ENCODE measurements around the gene EFL1. TPM values are rescaled to one million over a fixed set of nuclear protein-coding genes. Genes with fewer than 3 reads are reported as not detected.

EFL1 gene
- total and polyA plus RNA-seq, 10 of the 15 experiments (the other 5 are each of a cell fraction or from before 2014, with no cell fraction given), result 6.2 to 42.3 (median 24.7) TPM

GRCh38 chr15:82138306-82138705 is 124.2 kb downstream of the EFL1 start (continued):
- TF ChIP-seq USF1 (IDR thresholded peaks at IDR 0.05; ENCODE audit: borderline replicate concordance, extremely low read length, insufficient read depth, low read depth, low read length) (no peak), BMI1 (IDR thresholded peaks at IDR 0.05; ENCODE audit: borderline replicate concordance) (no peak), FOXK2 (IDR thresholded peaks at IDR 0.05) (no peak), GATAD2B (conservative IDR thresholded peaks at IDR 0.05; ENCODE audit: low read depth) (no peak)

DNA sequence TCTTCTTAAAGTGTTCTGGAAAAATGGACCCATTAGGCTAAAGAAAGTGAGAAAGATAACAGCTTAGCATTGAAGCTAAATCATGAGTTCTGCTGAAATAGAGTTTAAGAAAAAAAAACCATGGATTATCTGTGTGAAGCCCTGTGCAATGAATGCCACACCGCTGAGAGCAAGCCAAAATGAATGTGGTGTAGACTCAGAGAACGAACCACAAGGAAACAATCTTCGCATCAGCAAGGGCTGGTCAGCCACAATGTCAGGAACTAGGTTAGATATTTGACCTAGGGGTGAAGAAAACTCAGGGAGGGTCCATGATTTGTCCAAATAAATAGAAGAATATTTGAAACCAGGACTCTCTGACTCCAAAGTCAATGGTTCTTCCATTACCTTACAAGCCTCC is 125.3 kb downstream of the EFL1 start:
- Histone ChIP-seq H4K20me1 (ENCODE audit: control insufficient read depth, insufficient read depth) (no peaks in the 10 kb centered on the region), H2AFZ (ENCODE audit: control insufficient read depth, low read depth, low read length) (no peak overlapping the region), H3K4me3 (no peak overlapping the region), H3K4me2 (ENCODE audit: control insufficient read depth, insufficient read depth) (no peak overlapping the region), H3K27me3 (replicated peaks in 1 of 2; ENCODE audit: control insufficient read depth in 2 of 2, insufficient read depth in 2 of 2, low read length in 1 of 2) (no peaks in the 10 kb centered on the region), H3K9me3 (replicated peaks; ENCODE audit: control insufficient read depth, insufficient read depth, low read length) (no peaks in the 10 kb centered on the region), H3K27ac (ENCODE audit: control insufficient read depth, insufficient read depth) (no peak overlapping the region), H3K9ac (ENCODE audit: control insufficient read depth, insufficient read depth, low read length) (no peak overlapping the region), H3K36me3 (ENCODE audit: control insufficient read depth in 2 of 2, insufficient read depth in 2 of 2, low read length in 1 of 2) (peaks cover 0 to 3% of the 10 kb centered on the region in 2 experiments; a peak in 2 of 4 replicates), H3K79me2 (ENCODE audit: control insufficient read depth, insufficient read depth, low read length) (no peaks in the 10 kb centered on the region), H3K4me1 (ENCODE audit: control insufficient read depth, insufficient read depth, low read length) (no peaks in the 10 kb centered on the region)
- no peak for FAIRE-seq
- intact Hi-C loops (cut with micrococcal nuclease; ENCODE audit: unreplicated experiment) (no loop called here), in situ Hi-C loops (cut with MboI) (no loop called here)
- RAD21 ChIA-PET (ENCODE audit: unreplicated experiment), result interaction anchor here (1.0 kb wide), 1 partner anchor 61 kb away, joined by 3 read pairs; no protein-coding TSS in a partner anchor
- no peak for ATAC-seq
- CTCF ChIA-PET, result interaction anchor here (1.0 kb wide), 1 partner anchor 20 kb away, joined by 3 read pairs; no protein-coding TSS in a partner anchor
- 96% methylated on average over 3 of the region's 3 CpGs for WGBS (ENCODE audit: insufficient coverage, insufficient replicate concordance, low lambda C conversion rate, missing lambda C conversion rate)
- BruUV-seq (replicated peaks), result no TSS peak
- POLR2A ChIA-PET, result no interaction called here
- SMC1A ChIA-PET (ENCODE audit: uncharacterized antibody, unreplicated experiment), result interaction anchor here (0.9 kb wide), 1 partner anchor 21 kb away, joined by 3 read pairs; no protein-coding TSS in a partner anchor
- DNase-seq (ENCODE audit: low read depth, low spot score), result no peak
- no peak for TF ChIP-seq NR2C2 (IDR thresholded peaks at IDR 0.05; ENCODE audit: borderline replicate concordance, control insufficient read depth, insufficient read length, low read depth)
- TF ChIP-seq NBN (IDR thresholded peaks at IDR 0.05), result no peak
- no peak for TF ChIP-seq MTA2 (IDR thresholded peaks at IDR 0.05; ENCODE audit: low read depth)
- TF ChIP-seq CHD1 (IDR thresholded peaks at IDR 0.05; ENCODE audit: low read depth, low read length), result no peak
- no peak for TF ChIP-seq YBX1 (IDR thresholded peaks at IDR 0.05)
- TF ChIP-seq NR2F1 (conservative IDR thresholded peaks at IDR 0.05), result no peak
- TF ChIP-seq ESRRA (IDR thresholded peaks at IDR 0.05; ENCODE audit: low read length), result no peak
- no peak for TF ChIP-seq ASH2L (IDR thresholded peaks at IDR 0.05; ENCODE audit: borderline replicate concordance, low read depth)
- TF ChIP-seq, protein P1, sequence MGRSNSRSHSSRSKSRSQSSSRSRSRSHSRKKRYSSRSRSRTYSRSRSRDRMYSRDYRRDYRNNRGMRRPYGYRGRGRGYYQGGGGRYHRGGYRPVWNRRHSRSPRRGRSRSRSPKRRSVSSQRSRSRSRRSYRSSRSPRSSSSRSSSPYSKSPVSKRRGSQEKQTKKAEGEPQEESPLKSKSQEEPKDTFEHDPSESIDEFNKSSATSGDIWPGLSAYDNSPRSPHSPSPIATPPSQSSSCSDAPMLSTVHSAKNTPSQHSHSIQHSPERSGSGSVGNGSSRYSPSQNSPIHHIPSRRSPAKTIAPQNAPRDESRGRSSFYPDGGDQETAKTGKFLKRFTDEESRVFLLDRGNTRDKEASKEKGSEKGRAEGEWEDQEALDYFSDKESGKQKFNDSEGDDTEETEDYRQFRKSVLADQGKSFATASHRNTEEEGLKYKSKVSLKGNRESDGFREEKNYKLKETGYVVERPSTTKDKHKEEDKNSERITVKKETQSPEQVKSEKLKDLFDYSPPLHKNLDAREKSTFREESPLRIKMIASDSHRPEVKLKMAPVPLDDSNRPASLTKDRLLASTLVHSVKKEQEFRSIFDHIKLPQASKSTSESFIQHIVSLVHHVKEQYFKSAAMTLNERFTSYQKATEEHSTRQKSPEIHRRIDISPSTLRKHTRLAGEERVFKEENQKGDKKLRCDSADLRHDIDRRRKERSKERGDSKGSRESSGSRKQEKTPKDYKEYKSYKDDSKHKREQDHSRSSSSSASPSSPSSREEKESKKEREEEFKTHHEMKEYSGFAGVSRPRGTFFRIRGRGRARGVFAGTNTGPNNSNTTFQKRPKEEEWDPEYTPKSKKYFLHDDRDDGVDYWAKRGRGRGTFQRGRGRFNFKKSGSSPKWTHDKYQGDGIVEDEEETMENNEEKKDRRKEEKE (IDR thresholded peaks at IDR 0.05), result no peak
- no peak for TF ChIP-seq SIX5 (IDR thresholded peaks at IDR 0.05; ENCODE audit: low read depth, low read length, severe bottlenecking)
- TF ChIP-seq LARP7 (IDR thresholded peaks at IDR 0.05), result no peak
- no peak for TF ChIP-seq IKZF2 (IDR thresholded peaks at IDR 0.05)
- TF ChIP-seq, protein P2, sequence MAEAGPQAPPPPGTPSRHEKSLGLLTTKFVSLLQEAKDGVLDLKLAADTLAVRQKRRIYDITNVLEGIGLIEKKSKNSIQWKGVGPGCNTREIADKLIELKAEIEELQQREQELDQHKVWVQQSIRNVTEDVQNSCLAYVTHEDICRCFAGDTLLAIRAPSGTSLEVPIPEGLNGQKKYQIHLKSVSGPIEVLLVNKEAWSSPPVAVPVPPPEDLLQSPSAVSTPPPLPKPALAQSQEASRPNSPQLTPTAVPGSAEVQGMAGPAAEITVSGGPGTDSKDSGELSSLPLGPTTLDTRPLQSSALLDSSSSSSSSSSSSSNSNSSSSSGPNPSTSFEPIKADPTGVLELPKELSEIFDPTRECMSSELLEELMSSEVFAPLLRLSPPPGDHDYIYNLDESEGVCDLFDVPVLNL (IDR thresholded peaks at IDR 0.05; ENCODE audit: low read depth, low read length), result no peak
- TF ChIP-seq STAT1 (conservative IDR thresholded peaks at IDR 0.05), result no peak
- no peak for TF ChIP-seq CBX5 (IDR thresholded peaks at IDR 0.05; ENCODE audit: low read depth)
- TF ChIP-seq JUND (IDR thresholded peaks at IDR 0.05; ENCODE audit: low read depth, low read length), result no peak
- no peak for TF ChIP-seq HCFC1 (IDR thresholded peaks at IDR 0.05; ENCODE audit: low read length)
- TF ChIP-seq STAT3 (IDR thresholded peaks at IDR 0.05; ENCODE audit: low read depth, low read length), result no peak

Measured in GM12878 (cell line).